ENCODE data around the gene PPM1D. TPM values are rescaled to one million over a fixed set of nuclear protein-coding genes. Genes with fewer than 3 reads are reported as not detected.

The PPM1D gene
- total and polyA plus RNA-seq, 2 experiments from 2014 or later: 7.8 to 13.3 TPM

GRCh38 chr17:60675997-60676396 is 76.0 kb downstream of the PPM1D start:
- H3K27ac ChIP-seq (ENCODE audit: low read depth): no peak overlapping the region
- H3K79me2 ChIP-seq (replicated peaks; ENCODE audit: insufficient read depth): no peaks in the 10 kb centered on the region
- no peaks in the 10 kb centered on the region for H3K27me3 ChIP-seq (ENCODE audit: insufficient read depth)
- no peak overlapping the region for H2AFZ ChIP-seq
- H3K4me3 ChIP-seq: no peak overlapping the region
- H3K4me1 ChIP-seq (ENCODE audit: insufficient read depth): no peaks in the 10 kb centered on the region
- H3K27ac Mint-ChIP-seq: no peak overlapping the region
- DNase-seq (ENCODE audit: low spot score) (no peak), ATAC-seq (no peak)
- H3K9me2 ChIP-seq (ENCODE audit: insufficient read depth): no peaks in the 10 kb centered on the region
- no peak overlapping the region for H3K4me2 ChIP-seq
- H3K4me3 Mint-ChIP-seq: peak overlapping the region; percentile 50; the same call in 1 of the 3 replicates
- no peaks in the 10 kb centered on the region for H4K20me1 ChIP-seq (replicated peaks; ENCODE audit: insufficient read depth)
- TF ChIP-seq ZNF462 (CRISPR knock-in tag; IDR thresholded peaks at IDR 0.05) (no peak), POLR2AphosphoS5 (IDR thresholded peaks at IDR 0.05; ENCODE audit: low read depth) (no peak), EZH2phosphoT487 (IDR thresholded peaks at IDR 0.05; ENCODE audit: unreplicated experiment) (no peak), CREB1 (CRISPR knock-in tag; IDR thresholded peaks at IDR 0.05; ENCODE audit: low read depth) (no peak), STAT1 (IDR thresholded peaks at IDR 0.05; ENCODE audit: unreplicated experiment) (no peak), ZNF331 (CRISPR knock-in tag; IDR thresholded peaks at IDR 0.05; ENCODE audit: low read depth) (no peak), ZNF114 (CRISPR knock-in tag; IDR thresholded peaks at IDR 0.05) (no peak), JUNB (IDR thresholded peaks at IDR 0.05; ENCODE audit: unreplicated experiment) (no peak), NANOG (IDR thresholded peaks at IDR 0.05; ENCODE audit: borderline replicate concordance) (no peak), REST (IDR thresholded peaks at IDR 0.05; ENCODE audit: unreplicated experiment) (no peak), EZH2 (IDR thresholded peaks at IDR 0.05; ENCODE audit: low read depth, unreplicated experiment) (no peak)
- TF ChIP-seq, protein P1, sequence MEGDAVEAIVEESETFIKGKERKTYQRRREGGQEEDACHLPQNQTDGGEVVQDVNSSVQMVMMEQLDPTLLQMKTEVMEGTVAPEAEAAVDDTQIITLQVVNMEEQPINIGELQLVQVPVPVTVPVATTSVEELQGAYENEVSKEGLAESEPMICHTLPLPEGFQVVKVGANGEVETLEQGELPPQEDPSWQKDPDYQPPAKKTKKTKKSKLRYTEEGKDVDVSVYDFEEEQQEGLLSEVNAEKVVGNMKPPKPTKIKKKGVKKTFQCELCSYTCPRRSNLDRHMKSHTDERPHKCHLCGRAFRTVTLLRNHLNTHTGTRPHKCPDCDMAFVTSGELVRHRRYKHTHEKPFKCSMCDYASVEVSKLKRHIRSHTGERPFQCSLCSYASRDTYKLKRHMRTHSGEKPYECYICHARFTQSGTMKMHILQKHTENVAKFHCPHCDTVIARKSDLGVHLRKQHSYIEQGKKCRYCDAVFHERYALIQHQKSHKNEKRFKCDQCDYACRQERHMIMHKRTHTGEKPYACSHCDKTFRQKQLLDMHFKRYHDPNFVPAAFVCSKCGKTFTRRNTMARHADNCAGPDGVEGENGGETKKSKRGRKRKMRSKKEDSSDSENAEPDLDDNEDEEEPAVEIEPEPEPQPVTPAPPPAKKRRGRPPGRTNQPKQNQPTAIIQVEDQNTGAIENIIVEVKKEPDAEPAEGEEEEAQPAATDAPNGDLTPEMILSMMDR (conservative IDR thresholded peaks at IDR 0.05; ENCODE audit: low read depth in 2 of 2): no peak
- TF ChIP-seq, protein P2, sequence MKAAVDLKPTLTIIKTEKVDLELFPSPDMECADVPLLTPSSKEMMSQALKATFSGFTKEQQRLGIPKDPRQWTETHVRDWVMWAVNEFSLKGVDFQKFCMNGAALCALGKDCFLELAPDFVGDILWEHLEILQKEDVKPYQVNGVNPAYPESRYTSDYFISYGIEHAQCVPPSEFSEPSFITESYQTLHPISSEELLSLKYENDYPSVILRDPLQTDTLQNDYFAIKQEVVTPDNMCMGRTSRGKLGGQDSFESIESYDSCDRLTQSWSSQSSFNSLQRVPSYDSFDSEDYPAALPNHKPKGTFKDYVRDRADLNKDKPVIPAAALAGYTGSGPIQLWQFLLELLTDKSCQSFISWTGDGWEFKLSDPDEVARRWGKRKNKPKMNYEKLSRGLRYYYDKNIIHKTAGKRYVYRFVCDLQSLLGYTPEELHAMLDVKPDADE (IDR thresholded peaks at IDR 0.05): no peak
- no peaks in the 10 kb centered on the region for H3F3A ChIP-seq (replicated peaks; ENCODE audit: low read depth)
- peaks cover 12% of the 10 kb centered on the region; the same call in 2 of the 3 replicates for H3K4me1 Mint-ChIP-seq
- H3K9me3 Mint-ChIP-seq: peaks cover 9% of the 10 kb centered on the region; the same call in 1 of the 3 replicates
- H3K36me3 Mint-ChIP-seq (ENCODE audit: low read depth): no peaks in the 10 kb centered on the region
- no peaks in the 10 kb centered on the region for H3K36me3 ChIP-seq (ENCODE audit: insufficient read depth)
- peaks cover 2% of the 10 kb centered on the region for H3K27me3 Mint-ChIP-seq (ENCODE audit: insufficient read depth, low read depth, poor library complexity)

Data from GM23338 (cell line).